Putamen (tissue), 1 donor: Measurements from ENCODE around the gene EFTUD2.

Source experiments
- DNase-seq: peaks from one replicate; pipeline ENCODE4 v3.0.0-alpha.2; 2016; ENCODE audit warnings: low spot score

EFTUD2 gene

DNA sequence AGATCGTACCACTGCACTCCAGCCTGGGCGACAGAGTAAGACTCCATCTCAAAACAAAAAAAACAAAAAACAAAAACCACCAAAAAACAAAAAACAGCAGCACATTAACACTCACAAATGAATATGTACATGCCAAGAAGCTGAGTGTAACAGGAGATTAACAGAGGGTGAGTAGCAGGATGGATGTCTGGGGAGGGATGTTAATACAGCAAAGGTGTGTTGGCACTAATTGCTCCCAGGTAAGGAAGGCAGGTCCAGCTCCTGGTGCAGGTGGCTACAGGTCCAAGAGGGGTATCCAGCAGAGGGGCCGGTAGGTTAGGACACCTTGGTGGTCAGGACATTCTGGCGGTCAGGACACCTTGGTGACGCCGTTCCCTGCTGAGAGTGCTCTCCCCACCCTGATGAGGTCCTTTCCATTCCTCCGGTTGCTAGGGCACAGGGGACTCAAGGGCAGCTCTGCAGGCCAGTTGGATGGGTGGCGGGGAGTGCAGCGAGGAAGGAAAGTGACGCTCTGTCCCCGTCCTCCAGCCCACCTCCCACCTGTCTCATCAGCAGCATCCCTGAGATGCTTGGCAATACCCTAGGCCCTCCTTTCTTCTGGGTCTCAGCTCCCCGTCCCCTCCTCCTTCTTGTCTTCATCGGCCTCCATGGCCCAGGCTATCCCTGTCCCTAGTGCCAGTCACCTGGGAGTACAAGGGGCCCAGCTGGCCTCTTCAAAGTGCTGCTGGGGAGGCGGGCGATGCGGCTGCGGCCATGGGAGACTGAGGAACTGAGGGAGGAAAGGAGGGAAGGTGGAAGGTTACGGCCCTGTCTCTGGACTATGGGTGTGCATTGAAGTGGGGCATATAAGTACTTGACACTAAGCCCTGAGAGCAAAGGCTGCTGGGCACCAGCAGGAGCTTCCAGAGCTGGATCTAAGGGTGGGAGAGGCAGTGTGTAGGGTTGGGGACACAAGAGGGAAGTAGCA lies 26.8 kb upstream of the EFTUD2 start:
- DNase-seq, result no peak

DNA sequence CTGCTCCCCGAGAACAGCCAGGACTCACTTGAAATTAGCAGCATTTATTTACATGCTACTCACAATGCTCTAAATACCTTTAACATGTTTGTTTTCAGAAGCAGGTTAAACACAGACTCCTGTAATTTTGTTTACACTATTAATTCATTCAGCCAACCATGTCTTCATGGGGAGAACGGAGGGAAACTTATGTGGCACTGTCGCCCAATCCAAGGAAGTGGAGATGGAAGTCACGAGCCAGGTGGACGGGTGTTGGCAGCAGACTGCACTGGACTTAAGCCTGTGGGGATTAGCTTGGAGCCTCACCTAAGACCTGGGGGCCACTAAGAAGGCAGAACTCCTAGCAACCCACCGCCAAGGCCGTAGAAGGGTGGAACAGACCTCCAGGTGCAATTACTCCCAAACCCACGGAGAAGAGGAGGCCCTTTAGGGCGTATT lies 24.9 kb upstream of the EFTUD2 start:
- DNase-seq, result no peak

DNA sequence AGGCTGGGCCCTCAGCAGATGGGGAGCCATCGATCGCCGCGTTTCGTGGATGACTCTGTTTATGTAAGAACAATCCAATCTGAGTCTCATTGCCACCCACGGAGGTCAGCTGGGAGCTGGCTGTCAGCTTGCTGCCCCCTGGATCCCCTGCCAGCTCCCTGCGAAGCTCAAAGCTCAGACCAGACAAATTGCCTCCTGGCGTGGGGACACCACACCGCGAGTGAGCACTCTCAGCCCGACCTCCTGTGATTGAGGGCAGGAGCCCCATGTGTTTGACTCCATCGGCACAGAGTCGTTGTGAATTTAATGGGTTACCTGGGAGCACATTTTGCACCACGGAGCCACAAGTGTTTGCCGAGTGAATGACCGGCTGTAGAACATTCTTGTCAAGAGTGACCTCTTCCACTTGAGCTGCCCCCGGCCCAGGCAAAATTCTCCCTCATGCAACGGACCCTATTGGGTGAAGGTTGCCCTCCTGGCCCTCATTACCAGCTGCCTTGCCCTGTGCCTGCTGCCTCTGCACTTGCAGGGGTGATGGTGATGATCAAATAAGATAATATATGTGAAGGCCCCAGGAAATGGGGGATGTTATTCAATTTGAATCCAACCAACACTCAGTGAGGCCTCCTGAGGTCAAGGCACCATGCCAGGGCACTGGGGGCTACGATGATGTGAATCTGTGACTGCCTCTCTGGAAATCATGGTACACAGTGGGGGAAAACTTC lies 23.7 kb upstream of the EFTUD2 start:
- no peak for DNase-seq

DNA sequence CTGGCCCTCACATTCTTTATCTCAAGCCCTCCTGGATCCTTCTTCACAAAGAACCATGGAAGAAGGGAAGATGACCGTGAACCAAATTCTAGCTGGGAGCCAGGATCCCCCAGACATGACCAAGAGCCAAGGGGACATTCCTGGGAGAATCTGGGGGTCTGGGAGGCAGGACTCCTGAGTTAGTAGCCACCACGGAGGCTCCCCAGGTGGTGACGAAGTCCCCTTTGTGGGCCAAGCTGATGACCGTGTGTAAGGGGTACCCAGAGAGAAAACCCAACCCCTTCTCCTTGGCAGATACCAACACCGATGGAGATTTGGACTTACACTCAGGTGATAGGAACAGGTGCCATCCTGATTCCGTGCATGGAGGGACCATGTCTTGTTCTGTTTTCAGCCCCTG lies 22.9 kb upstream of the EFTUD2 start:
- DNase-seq, result no peak

DNA sequence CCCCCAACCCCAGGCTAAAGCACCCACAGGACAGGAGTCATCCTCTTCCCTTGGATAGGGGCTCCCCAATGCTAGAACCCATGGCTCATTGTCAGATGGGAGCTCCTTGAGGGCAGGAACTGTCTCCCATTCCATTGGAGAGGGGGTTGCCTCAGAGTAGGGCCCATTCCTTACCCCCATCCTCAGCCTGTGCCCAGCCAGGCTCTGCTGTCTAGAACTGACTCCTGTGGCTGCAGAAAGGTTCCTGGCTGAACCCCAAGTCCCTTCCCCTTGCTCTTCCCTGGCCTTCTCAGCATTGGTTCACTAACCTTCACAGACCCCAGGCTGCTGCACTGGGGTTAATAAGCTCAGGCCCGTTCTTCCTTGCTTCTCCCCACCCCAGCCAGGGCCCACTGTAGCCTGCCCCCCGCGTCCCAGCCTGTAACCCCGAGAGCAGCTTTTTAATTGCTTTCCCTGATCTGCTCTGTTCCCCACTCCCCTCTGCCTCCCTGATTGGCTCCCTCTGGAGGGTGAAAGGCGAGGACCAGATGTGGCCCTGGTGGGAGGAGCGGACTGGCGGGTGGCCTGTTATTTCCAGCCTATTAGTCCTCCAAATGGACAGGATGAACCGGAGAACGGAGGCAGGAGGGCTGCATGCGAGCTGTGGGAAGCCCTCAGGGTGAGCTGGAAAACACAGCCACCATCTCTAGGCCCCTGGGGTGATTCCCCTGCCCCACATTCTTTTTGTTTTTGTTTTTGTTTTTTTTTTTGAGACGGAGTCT lies 22.1 kb upstream of the EFTUD2 start:
- DNase-seq, result no peak

DNA sequence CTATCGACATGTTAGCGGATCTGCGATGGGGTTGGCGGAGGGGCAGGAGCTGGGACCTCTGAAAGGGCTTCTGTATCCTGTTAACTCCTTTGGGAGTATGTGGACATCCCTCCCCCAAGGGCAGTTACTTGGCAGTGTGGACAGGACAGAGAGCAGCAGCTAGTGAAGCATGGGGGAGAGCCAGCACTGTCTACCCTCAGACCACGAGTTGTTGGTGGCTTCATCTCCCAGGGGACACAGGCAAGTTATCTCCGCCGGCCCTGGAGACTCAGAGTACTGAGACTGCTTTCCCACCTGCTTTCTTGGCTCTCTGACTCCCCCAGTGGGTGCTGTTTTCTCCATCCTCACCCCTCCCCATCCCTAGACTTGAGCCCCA lies 21.3 kb upstream of the EFTUD2 start:
- DNase-seq, result no peak

DNA sequence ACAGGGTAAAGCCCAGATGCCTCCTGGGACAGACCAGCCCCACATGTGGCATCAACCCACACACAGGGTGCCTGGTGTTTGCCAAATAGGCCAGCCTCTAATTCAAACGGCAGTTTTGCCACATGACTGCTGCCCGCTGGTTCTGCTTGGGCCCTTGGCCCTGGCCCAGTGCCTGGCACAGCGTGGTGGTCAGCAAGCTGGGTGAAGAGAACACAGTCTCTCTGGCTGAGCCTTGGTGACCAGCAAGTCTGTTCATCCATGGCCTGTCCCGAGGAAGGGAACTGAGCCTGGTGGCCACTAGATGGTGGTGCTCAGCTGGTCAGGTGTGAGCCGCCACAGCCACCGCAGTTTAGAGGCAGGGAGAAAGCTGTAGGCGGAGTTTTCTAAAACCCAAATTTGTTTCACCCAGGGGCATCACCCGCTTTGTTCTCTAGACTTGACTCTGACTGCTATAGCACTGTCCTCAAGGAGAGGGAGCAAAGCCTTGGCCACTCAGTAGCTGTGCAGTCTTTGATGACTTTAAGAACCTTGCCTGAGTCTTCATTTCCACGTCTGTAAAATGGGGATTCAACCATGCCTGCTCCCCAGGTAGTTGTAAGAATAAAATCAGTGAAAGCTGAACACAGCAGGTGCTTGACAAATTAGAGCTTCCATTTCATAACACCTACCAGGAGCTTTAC lies 20.8 kb upstream of the EFTUD2 start:
- DNase-seq, result peak; percentile 63

DNA sequence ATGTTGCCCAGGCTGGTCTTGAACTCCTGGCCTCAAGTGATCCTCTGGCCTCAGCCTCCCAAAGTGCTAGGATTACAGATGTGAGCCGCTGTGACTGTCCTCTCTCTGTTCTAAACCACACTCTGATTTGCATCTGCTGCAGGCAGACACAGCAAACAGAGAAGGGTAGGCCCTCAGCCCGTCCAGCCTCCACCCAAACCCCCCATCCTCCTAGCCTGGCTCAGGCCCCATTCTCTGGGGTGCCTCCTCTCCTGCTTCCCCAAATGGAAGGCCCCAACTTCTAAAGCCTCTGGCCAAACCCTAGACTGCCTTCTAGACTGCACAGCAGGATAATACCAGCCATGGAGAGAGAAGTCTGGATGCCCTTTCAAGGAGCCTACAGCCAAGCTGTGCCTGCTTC lies 20.2 kb upstream of the EFTUD2 start:
- DNase-seq, result no peak

DNA sequence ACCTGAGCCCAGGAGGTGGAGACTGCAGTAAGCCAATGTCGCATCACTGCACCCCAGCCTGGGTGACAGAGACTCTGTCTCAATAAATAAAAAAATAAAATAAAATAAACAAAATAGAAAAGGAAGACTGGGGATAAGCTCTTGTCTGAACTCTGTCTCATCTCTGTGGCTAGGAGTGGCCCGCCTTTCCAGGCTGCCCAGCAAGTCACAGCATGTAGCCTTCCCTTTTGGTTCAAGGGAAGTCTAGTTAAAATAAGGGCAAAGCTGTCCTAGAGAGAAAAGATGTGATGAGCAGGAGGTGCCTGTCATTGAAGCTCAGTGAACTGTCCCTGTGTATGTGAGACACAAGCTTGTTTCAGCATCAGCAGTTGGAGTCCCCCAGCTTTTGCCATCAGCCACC lies 18.8 kb upstream of the EFTUD2 start:
- no peak for DNase-seq

DNA sequence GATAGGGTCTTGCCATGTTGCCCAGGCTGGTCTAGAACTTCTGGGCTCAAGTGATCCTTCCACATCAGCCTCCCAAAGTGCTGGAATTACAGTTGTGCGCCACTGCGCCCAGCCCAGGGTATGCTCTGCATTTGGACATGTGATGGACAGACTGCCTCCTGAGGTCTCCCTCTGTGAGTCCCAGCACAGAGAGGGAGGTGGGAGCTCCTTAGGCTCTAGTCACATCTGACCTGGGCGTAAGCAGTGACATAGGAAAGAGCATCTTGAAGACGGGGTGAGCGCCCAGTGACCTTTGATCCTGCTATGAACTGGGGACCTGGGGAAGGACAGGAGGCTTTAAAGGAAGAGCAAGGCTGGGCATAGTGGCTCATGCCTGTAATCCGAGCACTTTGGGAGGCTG lies 18.2 kb upstream of the EFTUD2 start:
- no peak for DNase-seq

DNA sequence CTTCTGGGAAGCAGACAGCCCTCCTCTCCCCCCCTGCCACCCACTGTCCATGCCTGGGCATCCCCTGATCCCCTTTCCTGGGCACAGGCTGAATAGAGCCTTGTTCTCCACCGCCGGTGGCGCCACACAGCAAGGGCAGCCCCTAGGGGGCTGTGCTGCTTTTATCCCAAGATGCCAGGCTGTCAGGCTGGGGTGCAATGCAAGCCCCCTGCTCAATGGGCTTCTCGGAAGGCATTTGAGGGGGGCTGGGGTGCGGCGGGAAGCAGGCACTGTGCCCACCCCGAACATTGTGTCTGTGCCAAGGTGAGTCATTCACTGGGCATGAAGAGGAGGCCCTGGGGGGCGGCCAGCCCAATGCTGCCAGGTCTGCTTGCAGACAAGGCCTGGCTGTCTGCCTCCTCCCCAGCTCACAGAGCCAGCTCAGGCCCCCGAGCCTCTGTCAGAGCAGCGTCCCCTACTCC lies 17.6 kb upstream of the EFTUD2 start:
- DNase-seq, result peak; percentile 68

DNA sequence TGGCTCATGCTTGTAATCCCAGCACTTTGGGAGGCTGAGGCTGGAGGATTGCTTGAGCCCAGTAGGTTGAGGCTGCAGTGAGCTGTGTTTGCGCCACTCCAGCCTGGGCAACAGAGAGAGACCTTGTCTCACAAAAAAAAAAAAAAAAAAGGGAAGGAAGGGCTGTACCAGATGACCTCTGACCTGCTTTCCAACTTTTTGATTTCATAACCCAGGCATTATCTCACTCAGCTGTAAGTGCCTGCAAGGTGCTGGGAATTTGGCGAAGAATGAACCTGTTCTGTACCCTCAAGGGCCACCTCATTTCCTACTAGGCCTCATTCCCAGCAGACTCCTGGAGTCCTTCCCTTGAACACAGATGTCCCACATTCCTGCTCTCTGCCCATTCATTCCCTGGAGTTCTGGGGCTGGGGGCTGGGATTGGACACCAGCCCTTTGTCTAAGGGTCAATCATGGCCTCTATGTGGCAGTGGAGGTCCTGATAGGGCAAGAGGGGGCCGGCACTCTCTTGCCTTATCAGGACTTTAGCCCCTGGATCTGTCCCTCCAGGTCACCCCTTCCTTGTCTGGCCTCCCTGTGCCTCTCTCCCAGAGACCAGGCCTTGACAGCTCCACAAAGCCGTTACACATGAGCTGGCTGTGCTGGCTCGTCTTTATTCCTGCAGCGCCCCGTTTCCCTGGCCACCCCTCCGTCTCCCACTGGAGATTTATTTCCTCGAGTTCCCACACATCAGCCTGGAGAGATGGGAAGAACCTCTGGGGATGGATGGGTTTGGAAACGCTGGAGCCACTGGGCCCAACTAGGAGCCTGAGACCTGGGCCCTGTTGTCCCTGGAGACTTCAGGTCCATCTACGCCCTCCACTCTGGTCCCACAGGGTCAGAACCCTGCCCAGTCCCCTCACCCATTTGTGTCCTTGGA lies 16.9 kb upstream of the EFTUD2 start:
- DNase-seq, result no peak

DNA sequence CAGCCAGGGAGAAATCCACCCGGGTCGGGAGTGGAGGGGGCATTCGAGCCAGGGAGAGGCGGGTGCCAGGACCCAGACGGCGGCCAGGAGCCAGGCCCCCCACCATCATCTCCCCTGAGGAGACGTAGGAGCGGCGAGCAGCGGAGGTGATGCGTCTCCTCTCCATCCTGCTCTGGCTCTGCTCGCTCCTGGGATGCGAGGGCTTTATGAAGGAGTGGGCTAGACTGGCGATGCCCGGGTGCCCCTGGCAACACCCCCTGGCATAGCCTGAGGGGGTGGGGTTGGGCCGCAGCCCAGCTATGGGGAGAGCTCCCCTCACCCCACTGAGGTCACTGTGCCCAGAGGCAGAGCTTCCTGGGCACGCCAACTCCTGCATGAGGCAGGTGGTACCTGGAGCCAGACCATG lies 16.1 kb upstream of the EFTUD2 start, which contains the start of gene GFAP:
GFAP (minus strand) TSS at position 180 of the 406 bp plus-strand sequence; CDS start at position 166, 14 bp downstream.
- DNase-seq, result peak; percentile 58

DNA sequence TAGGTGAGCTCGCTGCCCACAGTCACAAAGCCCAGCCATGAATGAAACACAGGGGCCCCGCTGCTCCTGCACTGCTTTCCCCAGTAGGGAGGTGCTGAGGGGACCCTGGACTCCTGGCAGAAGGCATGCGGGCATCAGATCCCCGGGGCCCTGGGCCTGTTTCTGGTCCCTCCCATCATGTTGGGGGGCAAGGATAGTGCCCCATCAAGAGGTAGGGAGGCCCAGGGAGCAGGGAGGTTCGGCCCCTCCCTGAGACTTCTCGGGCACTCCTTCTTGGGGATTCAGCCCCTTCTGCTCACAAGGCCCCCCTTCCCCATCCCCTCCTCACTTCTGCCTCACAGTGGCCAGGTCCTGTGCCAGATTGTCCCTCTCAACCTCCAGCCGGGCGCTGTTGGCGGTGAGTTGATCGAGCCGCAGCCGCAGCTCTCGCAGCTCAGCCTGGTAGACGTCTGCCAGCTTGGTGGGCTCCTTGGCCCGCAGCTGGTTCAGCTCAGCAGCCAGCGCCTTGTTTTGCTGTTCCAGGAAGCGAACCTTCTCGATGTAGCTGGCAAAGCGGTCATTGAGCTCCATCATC lies 15.5 kb upstream of the EFTUD2 start:
- DNase-seq, result no peak

DNA sequence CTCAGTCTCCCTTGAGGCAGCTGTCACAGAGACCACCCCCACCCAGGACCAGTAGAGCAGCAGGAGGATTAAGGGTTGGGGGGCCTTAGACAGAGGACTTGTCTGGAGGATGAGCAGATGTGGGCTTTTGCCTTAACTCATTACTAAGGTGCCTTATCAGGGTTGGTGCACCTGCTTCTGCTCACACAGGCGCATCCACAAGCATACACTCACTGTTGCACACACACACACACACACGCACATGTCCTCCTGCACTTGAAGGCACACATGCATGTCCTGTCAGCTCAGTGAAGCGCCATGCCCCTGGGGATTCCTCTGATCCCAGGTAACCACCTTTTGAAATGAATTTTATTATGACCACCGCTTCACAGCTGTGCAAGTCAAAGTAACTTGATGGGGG lies 14.9 kb upstream of the EFTUD2 start:
- DNase-seq, result no peak

DNA sequence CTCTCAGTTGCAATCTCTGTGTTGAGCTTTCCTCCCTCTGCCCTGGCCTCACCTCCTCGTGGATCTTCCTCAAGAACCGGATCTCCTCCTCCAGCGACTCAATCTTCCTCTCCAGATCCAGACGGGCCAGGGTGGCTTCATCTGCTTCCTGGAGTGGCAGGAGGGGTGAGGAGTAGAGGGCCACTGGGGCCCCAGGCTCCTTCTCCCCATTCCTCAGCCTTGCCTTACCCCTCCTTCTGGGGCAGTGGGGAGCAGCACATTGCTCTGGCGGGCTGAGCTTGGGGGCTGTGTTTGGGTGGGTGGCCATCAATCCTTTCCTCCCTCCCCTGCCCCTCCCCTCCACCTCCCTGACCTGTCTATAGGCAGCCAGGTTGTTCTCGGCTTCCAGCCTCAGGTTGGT lies 14.4 kb upstream of the EFTUD2 start:
- no peak for DNase-seq

DNA sequence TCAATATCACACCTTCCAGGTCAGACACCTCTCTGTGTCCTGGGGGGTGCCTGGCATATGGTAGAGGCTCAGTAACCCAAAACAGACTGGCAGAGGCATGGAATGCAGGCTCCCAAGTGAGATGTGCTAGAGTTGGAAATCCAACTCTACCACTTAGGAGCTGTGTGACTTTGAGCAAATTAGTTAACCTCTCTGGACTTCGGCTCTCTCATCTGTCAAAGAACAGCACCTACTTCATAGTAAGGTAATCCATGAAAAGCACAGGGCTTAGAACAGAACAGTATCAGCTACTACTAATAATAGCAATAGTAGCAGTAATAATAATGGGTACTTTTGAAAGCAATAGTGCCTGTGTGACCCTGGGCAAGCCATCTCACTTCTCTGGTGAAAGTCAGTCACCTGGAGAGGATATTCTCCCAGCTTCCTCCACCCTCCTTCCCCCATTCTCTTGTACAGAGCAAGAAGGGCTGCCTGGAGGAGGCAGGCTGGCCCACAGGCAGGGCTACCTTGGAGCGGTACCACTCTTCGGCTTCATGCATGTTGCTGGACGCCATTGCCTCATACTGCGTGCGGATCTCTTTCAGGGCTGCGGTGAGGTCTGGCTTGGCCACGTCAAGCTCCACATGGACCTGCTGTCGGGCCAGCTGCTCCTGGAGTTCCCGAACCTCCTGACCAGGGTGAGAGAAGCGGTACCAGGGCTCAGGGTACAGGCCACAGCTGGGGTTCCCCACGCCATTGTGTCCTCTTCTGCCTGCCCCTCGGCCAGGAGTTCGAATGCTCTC lies 13.7 kb upstream of the EFTUD2 start:
- no peak for DNase-seq

DNA sequence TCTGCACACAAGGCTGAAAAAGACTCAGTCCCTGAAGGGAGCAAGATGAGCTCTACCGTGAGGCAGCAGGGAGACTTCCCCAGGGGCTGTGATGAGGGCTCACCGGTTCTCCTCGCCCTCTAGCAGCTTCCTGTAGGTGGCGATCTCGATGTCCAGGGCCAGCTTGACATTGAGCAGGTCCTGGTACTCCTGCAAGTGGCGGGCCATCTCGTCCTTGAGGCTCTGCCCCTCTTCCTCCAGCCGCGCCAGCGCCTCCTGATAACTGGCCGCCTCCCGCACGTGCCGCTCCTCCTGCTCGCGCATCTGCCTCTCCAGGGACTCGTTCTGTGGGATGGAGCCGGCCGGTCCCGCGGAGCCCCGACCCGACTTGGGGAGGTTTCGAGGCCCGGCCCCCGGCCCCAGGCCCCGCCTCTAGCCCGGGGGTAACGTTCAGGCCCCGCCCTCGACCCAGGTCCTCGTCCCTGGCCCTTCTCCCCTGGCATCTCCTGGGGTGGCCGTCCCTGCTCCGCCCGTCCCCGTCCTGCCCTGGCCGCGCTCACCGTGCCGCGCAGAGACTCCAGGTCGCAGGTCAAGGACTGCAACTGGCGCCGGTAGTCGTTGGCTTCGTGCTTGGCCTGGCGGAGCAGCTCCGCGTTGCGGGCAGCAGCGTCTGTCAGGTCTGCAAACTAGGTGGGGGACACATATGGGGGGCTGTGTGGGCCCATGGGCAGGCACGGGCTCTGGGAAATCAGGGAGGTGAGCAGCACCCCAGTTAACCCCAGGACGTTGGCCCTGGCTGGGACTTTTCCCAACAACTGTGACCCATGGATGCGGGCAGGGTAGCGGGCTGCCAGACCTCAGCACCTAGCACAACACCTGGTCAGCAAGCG lies 12.1 kb upstream of the EFTUD2 start:
- no peak for DNase-seq
